Ectodermal cell (in vitro differentiated cells): ENCODE data around the gene CLEC20A.

Source experiments
- H3K27ac ChIP-seq: 2 replicates; pipeline ENCODE4 v1.7.0; 2013; ENCODE audit warnings: mild to moderate bottlenecking, low read depth, low read length; ENCODE audit not compliant: insufficient read depth, poor library complexity, severe bottlenecking
- H3K27me3 ChIP-seq: 2 replicates; pipeline ENCODE4 v1.7.0; 2013; ENCODE audit warnings: mild to moderate bottlenecking, low read length; ENCODE audit not compliant: insufficient read depth, control insufficient read depth, poor library complexity, severe bottlenecking
- H3K36me3 ChIP-seq: one replicate; pipeline ENCODE4 v1.7.0; 2013; ENCODE audit warnings: low read length; ENCODE audit not compliant: control insufficient read depth, insufficient read depth
- H3K4me1 ChIP-seq: one replicate; pipeline ENCODE4 v1.7.0; 2013; ENCODE audit warnings: low read length; ENCODE audit not compliant: control insufficient read depth, insufficient read depth
- H3K4me3 ChIP-seq: 2 replicates; pipeline ENCODE4 v1.7.0; 2013; ENCODE audit warnings: low read depth, low read length, control low read depth; ENCODE audit not compliant: insufficient read depth
- H3K9me3 ChIP-seq: 2 replicates; pipeline ENCODE4 v1.7.0; 2013; ENCODE audit warnings: mild to moderate bottlenecking, low read length, moderate library complexity; ENCODE audit not compliant: control insufficient read depth
- WGBS, 2 experiments: methylation state at CpG; one replicate each; pipeline ENCODE4 v1.1.7; 2013; ENCODE audit warnings: missing lambda C conversion rate in 2 of 2; 5-methylcytosine and 5-hydroxymethylcytosine counted together

Gene CLEC20A

GRCh38 chr1:178530037-178530402 lies 33.3 kb upstream of the CLEC20A start:
- H3K4me3 ChIP-seq = no peak overlapping the region
- 87 to 92% methylated on average over 2 of the region's 2 CpGs for WGBS, 2 experiments

DNA sequence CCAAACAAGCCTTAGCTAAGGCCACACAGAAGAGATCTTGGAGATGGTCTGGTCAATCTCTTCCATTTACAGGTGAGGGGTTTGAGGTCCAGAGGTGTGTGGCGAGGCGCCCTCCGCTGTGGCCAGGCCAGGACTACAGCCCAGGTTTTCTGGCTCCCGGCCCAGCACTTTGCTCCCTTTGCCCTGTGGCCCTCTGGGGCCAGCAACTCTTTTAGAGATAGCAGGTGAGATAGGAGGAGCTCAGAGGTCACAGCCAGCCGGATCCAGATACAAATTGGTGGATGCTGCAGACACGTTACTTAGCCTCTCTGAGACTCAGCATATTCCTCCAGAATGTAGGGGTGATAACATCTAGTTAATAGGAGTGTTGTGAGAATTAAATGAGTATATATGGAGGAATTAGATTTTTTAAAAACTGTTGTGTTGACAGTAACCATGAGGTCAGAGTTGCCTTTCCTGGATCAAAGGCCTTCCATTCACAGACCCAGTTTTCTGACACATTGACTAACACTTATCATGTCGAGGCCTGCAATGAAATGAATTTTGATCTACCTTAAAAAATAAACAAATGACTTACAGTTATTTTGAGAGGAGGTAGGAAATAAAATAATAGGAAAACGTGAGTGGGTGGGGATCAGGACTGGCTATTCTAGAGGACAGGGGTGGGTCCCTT lies 32.7 kb upstream of the CLEC20A start:
- H3K4me1 ChIP-seq = no peaks in the 10 kb centered on the region
- H3K36me3 ChIP-seq = no peaks in the 10 kb centered on the region
- peaks cover 4% of the 10 kb centered on the region for H3K27me3 ChIP-seq
- no peak overlapping the region for H3K4me3 ChIP-seq
- no peaks in the 10 kb centered on the region for H3K9me3 ChIP-seq
- WGBS, 2 experiments = 90 to 92% methylated on average over 7 of the region's 8 CpGs
- no peak overlapping the region for H3K27ac ChIP-seq

More at GRCh38 chr1:178530037-178530402, 33.3 kb upstream of the CLEC20A start:
- H3K4me1 ChIP-seq = no peaks in the 10 kb centered on the region
- H3K27me3 ChIP-seq = peaks cover 4% of the 10 kb centered on the region
- no peak overlapping the region for H3K27ac ChIP-seq
- no peaks in the 10 kb centered on the region for H3K9me3 ChIP-seq
- no peaks in the 10 kb centered on the region for H3K36me3 ChIP-seq

GRCh38 chr1:178528953-178529335 lies 32.2 kb upstream of the CLEC20A start:
- 94% methylated on average over 4 of the region's 4 CpGs for WGBS, 2 experiments
- Histone ChIP-seq H3K4me3 (no peak overlapping the region), H3K4me1 (no peaks in the 10 kb centered on the region), H3K27ac (no peak overlapping the region), H3K27me3 (peaks cover 4% of the 10 kb centered on the region), H3K36me3 (no peaks in the 10 kb centered on the region), H3K9me3 (no peaks in the 10 kb centered on the region)

- Histone ChIP-seq H3K27me3 (peaks cover 4% of the 10 kb centered on the region), H3K36me3 (no peaks in the 10 kb centered on the region), H3K4me1 (no peaks in the 10 kb centered on the region), H3K4me3 (no peak overlapping the region), H3K27ac (no peak overlapping the region), H3K9me3 (no peaks in the 10 kb centered on the region)
- 91% methylated on average over 10 of the region's 10 CpGs for WGBS, 2 experiments
These were observed 31.6 kb upstream of the CLEC20A start for GRCh38 chr1:178528228-178528952.

GRCh38 chr1:178527117-178527516 lies 30.4 kb upstream of the CLEC20A start:
- H3K4me1 ChIP-seq = no peaks in the 10 kb centered on the region
- H3K27ac ChIP-seq = no peak overlapping the region
- peaks cover 4% of the 10 kb centered on the region for H3K27me3 ChIP-seq
- WGBS, 2 experiments = 93 to 96% methylated on average over 4 of the region's 4 CpGs
- H3K9me3 ChIP-seq = no peaks in the 10 kb centered on the region
- H3K4me3 ChIP-seq = no peak overlapping the region
- H3K36me3 ChIP-seq = no peaks in the 10 kb centered on the region

DNA sequence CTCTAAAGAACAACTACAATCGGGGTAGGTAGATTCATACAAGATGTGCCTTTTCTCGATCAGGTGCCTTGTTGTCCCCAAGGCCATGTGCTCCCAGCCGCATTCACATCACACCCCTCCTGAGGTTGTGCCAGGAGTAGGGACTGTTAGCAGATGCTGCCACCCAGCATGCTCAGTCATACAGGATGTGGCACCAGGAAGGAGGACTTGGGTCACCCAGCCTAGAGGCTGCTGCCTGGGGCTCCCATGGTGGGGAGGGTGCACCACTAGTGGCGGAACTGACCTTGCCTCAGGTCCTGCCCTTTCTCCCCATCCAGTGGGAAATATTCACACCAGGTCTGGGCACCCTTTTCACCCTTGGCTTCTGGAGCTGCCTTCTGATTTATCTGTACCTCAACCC lies 24.5 kb upstream of the CLEC20A start:
- Histone ChIP-seq H3K4me3 (no peak overlapping the region), H3K9me3 (no peaks in the 10 kb centered on the region), H3K27ac (no peak overlapping the region), H3K27me3 (no peaks in the 10 kb centered on the region), H3K4me1 (no peaks in the 10 kb centered on the region), H3K36me3 (no peaks in the 10 kb centered on the region)
- WGBS, 2 experiments = 96 to 98% methylated on average over 4 of the region's 4 CpGs

GRCh38 chr1:178520803-178521202 lies 24.0 kb upstream of the CLEC20A start:
- no peak overlapping the region for H3K27ac ChIP-seq
- 95 to 96% methylated on average over 11 of the region's 11 CpGs for WGBS, 2 experiments
- no peaks in the 10 kb centered on the region for H3K27me3 ChIP-seq
- no peak overlapping the region for H3K4me3 ChIP-seq
- no peaks in the 10 kb centered on the region for H3K36me3 ChIP-seq
- no peaks in the 10 kb centered on the region for H3K4me1 ChIP-seq
- H3K9me3 ChIP-seq = no peaks in the 10 kb centered on the region

DNA sequence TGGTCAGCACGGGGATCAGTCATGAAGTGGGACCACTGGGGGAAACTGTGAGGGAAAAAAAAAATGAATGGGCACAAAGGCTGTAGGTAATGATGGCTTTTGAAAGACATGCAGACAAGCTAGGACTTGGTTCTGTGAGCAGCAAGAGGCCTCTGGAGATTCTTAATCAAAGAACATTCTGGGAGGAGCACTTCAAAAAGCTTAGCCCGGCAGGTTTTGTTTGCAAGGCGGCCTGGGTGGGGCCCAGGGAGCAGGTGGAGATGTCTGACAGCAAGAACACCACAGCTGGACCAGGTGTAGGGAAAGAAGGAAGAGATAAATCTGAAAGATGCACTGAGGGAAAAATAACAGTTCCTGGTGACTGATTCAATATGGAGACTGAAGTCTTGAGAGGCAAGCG lies 22.1 kb upstream of the CLEC20A start:
- WGBS, 2 experiments = 87% methylated on average over 4 of the region's 4 CpGs
- no peaks in the 10 kb centered on the region for H3K4me1 ChIP-seq
- no peak overlapping the region for H3K4me3 ChIP-seq
- H3K36me3 ChIP-seq = no peaks in the 10 kb centered on the region
- H3K9me3 ChIP-seq = no peaks in the 10 kb centered on the region
- no peaks in the 10 kb centered on the region for H3K27me3 ChIP-seq
- no peak overlapping the region for H3K27ac ChIP-seq

GRCh38 chr1:178516110-178516509 lies 19.3 kb upstream of the CLEC20A start:
- H3K9me3 ChIP-seq = no peaks in the 10 kb centered on the region
- no peaks in the 10 kb centered on the region for H3K27me3 ChIP-seq
- no peaks in the 10 kb centered on the region for H3K4me1 ChIP-seq
- 95 to 97% methylated on average over 4 of the region's 4 CpGs for WGBS, 2 experiments
- no peaks in the 10 kb centered on the region for H3K36me3 ChIP-seq
- H3K27ac ChIP-seq = no peak overlapping the region
- no peak overlapping the region for H3K4me3 ChIP-seq

GRCh38 chr1:178513278-178513983 lies 16.7 kb upstream of the CLEC20A start:
- WGBS, 2 experiments = 86 to 87% methylated on average over 14 of the region's 14 CpGs
- no peaks in the 10 kb centered on the region for H3K27me3 ChIP-seq
- H3K27ac ChIP-seq = no peak overlapping the region
- H3K36me3 ChIP-seq = no peaks in the 10 kb centered on the region
- H3K4me1 ChIP-seq = no peaks in the 10 kb centered on the region
- H3K9me3 ChIP-seq = no peaks in the 10 kb centered on the region
- no peak overlapping the region for H3K4me3 ChIP-seq
